Gastrocnemius medialis (tissue), 4 donors: ENCODE results near the gene EPHA4.

Source experiments
- CTCF ChIP-seq, 5 experiments: fragments of 450-650 bp in 3 of 5; fragments of 200-600 bp in 2 of 5; sonication (generic) in 2 of 5; IDR thresholded peaks in 4 of 5; conservative IDR thresholded peaks in 1 of 5; 1 replicate in 4 of 5; 2 replicates in 1 of 5; pipeline ENCODE4 v1.5.1; 2016 to 2019; ENCODE audit warnings: antibody characterized with exemption in 5 of 5, mild to moderate bottlenecking in 3 of 5, moderate library complexity in 3 of 5
- POLR2A ChIP-seq, 2 donors: fragments of 450-650 bp; IDR thresholded peaks; one replicate each; pipeline ENCODE4 v1.6.1; 2017; ENCODE audit warnings: antibody characterized with exemption in 2 of 2, mild to moderate bottlenecking in 2 of 2, moderate library complexity in 2 of 2

GRCh38 chr2:221493391-221493790, 78.7 kb downstream of the EPHA4 start:
- TF ChIP-seq CTCF (IDR thresholded peaks at IDR 0.05 in 4 of 5, conservative IDR thresholded peaks at IDR 0.05 in 1 of 5): no peak
- no peak for TF ChIP-seq POLR2A (IDR thresholded peaks at IDR 0.05)
